ENCODE measurements around the gene LRWD1.
"Not testable (repeated sequence)": the region's sequence is repeated elsewhere in the genome, so short reads cannot be mapped to it uniquely, and the experiment has no call there.

LRWD1 gene

DNA sequence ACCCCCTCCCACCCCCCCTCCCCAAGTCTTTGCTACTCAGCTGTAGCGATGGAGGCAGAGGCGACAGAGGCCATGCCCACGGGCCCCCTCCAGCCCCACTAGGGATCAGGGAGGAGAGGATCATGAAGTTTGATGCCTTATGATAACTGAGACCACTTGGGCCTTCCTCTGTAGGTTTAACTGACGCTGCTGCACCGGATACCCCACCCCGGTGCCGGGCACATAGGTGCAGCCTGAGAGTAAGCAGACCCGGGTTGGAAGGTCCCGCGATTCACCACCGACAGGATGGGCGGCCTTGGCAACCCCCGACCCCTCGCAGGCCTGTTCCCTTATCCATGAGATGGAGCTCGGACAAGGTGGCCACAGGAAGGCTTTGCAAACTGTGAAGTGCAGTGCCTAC is 29.2 kb downstream of the LRWD1 start:
- DNase-seq (ENCODE audit: low read depth in 2 of 2, low spot score in 1 of 2) = not testable (repeated sequence)

GRCh38 chr7:102494473-102495149 is 29.8 kb downstream of the LRWD1 start:
- not testable (repeated sequence) for DNase-seq (ENCODE audit: low read depth in 2 of 2, low spot score in 1 of 2)

DNA sequence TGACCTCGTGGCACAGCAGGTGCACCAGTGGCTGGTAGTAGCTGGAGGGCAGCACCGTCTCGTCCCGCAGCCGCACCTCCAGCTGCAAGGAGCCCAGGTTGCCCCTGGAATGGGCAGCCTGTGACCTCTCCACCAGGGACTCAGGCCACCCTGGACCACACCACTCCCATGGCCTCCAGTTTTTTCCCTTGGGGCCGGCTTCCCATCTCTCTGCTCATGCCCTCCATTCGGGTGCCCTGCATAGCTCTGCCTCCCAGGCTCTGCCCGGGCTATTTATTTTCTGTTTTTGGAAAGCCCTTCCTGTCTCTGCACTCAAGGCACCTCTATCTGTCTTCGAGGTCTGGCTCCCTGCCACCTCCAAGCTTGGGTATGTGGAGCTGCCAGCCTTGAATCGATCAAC is 32.1 kb downstream of the LRWD1 start:
- DNase-seq (ENCODE audit: low read depth in 2 of 2, low spot score in 1 of 2) = not testable (repeated sequence)

GRCh38 chr7:102497308-102497707 is 32.5 kb downstream of the LRWD1 start:
- DNase-seq (ENCODE audit: low read depth in 2 of 2, low spot score in 1 of 2) = not testable (repeated sequence)

GRCh38 chr7:102498321-102498720 is 33.5 kb downstream of the LRWD1 start:
- DNase-seq (ENCODE audit: low read depth in 2 of 2, low spot score in 1 of 2) = not testable (repeated sequence)

- not testable (repeated sequence) for DNase-seq (ENCODE audit: low read depth in 2 of 2, low spot score in 1 of 2)
These were observed 38.4 kb downstream of the LRWD1 start for GRCh38 chr7:102503141-102503540.

- DNase-seq (ENCODE audit: low read depth in 2 of 2, low spot score in 1 of 2) = not testable (repeated sequence)
These were observed 40.8 kb downstream of the LRWD1 start for GRCh38 chr7:102505298-102506185.

GRCh38 chr7:102507410-102508088 is 42.8 kb downstream of the LRWD1 start:
- not testable (repeated sequence) for DNase-seq (ENCODE audit: low read depth in 2 of 2, low spot score in 1 of 2)

DNA sequence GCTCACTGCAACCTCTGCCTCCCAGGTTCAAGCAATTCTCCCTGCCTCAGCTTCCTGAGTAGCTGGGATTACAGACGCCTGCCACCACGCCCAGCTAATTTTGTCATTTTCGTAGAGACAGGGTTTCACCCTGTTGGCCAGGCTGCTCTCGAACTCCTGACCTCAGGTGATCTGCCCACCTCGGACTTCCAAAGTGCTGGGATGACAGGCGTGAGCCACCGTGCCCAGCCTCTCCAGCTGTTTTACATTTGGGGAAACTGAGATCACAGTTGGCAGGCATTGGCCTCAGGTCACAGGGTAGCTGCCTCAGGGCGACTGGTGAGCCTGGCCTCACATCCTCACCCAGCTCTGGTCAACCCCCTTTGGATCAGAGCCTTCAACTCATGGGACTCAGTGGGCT is 45.8 kb downstream of the LRWD1 start:
- DNase-seq (ENCODE audit: low read depth in 2 of 2, low spot score in 1 of 2) = not testable (repeated sequence)

- not testable (repeated sequence) for DNase-seq (ENCODE audit: low read depth in 2 of 2, low spot score in 1 of 2)
These were observed 47.2 kb downstream of the LRWD1 start for GRCh38 chr7:102511860-102512522.

- not testable (repeated sequence) for DNase-seq (ENCODE audit: low read depth in 2 of 2, low spot score in 1 of 2)
These were observed 47.9 kb downstream of the LRWD1 start for GRCh38 chr7:102512642-102513221.

DNA sequence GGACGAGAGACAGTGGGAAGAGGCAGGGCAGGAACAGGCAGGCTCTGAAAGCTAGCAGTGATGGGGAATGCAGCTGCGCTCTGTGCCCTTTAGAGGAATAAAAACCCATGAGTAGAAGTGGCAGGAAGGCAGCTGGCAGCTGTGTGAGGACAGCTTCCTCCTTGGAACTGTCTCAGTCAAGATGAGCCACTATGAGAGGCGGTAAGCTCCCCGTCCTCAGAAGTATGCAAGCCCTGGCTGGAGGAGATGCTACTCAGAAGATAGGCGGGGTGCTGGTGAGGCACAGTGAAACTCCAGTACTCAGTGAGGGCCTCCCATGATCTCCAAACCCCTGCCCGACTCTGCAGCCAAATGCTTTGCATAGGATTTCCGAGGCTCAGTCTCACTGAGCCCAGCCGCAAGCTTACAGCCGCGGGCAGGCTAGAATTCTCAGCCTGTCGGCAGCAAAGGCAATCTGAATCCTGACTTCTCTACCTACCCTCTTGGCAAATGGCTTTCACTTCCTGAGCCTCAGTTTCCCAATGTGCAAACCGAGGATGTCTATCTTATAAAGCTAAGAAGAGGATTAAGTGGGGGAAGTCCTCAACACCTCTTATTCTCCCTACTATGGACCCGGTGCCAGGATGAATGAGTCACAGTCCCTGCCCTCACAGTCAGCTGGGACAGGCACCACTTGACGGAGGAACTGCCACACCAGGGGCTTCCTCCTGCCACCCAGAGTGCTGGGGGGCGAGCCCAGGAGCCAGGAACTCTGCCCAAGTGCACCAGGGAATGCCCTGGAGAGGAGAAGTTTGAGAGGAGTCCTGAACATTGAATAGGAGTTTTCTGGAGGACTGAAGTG is 50.3 kb downstream of the LRWD1 start:
- not testable (repeated sequence) for DNase-seq (ENCODE audit: low read depth in 2 of 2, low spot score in 1 of 2)

DNA sequence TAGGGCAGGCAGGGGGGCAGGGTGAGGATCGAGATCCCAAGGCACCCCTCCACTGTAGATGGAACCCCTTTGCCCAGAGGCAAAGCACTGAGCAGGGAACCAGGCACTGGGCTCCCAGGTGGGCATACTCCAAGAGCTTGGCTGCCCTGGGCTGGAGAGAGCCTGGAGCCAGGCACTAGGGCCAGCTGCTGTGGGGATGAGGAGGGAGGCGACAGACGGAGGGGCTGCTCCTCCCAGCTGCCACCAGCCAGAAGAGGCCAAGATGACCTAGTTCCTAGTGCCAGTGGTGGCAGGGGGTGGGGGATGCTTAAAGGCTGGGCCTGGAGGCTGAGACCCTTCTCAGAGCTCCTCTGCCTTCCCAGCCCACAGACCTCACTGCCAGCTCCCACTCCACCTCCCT is 51.1 kb downstream of the LRWD1 start:
- DNase-seq (ENCODE audit: low read depth in 2 of 2, low spot score in 1 of 2) = not testable (repeated sequence)

GRCh38 chr7:102516951-102517350 is 52.2 kb downstream of the LRWD1 start:
- not testable (repeated sequence) for DNase-seq (ENCODE audit: low read depth in 2 of 2, low spot score in 1 of 2)

GRCh38 chr7:102517550-102518147 is 52.9 kb downstream of the LRWD1 start, which contains the start of gene RASA4B:
TSS of gene RASA4B (minus strand) at chr7:102517777. CDS start at chr7:102517710, 67 bp downstream.
- DNase-seq (ENCODE audit: low read depth in 2 of 2, low spot score in 1 of 2) = not testable (repeated sequence)

DNA sequence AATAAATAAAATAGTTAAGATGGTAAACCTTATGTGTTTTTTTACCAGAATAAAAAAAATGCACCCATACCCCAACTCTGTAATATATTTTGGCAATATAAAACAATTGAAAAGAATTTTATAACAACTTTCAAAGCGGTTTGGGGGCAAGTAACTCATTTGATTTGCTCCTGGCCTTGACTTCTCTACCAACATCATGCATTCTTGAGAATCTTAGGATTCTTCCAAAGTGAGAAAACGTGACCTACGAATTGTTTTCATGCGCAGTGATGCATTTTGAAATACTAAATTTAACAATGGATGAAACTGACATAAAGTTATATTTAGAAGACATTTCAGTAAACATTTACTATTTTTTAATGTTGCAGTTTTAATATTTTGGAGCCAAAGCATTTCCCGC is 56.0 kb downstream of the LRWD1 start:
- DNase-seq (ENCODE audit: low read depth in 2 of 2, low spot score in 1 of 2) = not testable (repeated sequence)
